Superior temporal gyrus (tissue), 1 donor: ENCODE data around the gene CPNE4.

Experiments
- DNase-seq: peaks from one replicate; pipeline ENCODE4 v3.0.0-alpha.2; 2016; ENCODE audit errors: extremely low spot score

CPNE4 gene

DNA sequence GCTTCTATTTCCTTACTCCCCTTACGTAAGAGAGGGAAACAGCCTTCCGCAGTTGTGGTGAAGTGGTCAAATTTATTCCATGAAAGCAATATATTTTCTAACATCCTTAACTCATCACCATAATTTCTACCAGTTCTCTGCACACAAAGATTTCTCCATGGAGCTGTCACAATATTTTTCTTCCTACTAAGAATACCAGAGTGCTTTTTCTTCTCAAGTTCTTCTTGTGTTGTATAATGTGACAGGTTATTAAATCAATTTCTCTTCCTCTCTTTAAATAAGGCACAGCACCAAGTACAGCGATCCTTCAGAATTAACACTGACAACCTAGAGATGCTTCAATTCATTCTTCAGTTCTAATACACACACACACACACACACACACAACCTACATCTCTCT lies 153.0 kb downstream of the CPNE4 start:
- DNase-seq, result no peak

DNA sequence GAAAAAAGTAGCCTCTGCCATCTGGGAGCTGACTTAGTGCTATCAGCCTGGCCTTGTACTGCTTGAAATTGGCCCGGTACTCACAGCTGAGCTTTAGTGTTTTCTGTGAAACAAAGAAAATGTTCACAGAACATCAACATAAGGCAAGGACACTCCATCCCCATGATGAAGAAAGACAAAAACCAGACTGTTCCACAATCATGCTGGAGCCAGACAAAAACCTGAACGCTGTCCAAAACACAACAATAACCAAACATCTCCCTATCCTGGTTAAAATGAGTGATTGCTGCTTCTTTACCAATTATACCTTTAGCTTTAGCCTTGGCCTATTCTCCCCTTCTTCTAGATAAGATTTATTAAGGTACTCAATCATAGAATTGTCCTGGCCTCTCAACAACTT lies 153.9 kb downstream of the CPNE4 start:
- DNase-seq, result no peak

GRCh38 chr3:131868203-131868602 lies 166.6 kb downstream of the CPNE4 start:
- no peak for DNase-seq

DNA sequence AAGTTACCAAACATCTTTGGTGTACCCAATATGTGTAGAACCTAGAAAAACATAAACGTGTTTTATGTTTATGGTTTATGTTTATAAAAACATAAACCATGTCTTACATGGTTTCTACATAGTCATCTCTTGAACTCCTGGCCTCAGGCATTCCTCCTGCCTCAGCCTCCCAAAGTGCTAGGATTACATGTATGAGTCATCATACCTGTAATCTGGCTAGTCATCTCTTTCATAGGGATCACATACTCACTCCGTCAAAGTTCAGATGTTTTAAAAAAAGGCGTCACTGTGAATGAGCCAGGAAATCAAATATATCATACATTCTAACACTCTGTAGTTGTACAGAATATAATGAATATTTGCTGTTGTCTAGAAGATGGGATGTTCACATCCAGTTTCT lies 178.6 kb downstream of the CPNE4 start:
- no peak for DNase-seq

- no peak for DNase-seq
Observed at GRCh38 chr3:131850223-131850622, 184.6 kb downstream of the CPNE4 start.

- peak; percentile 55 for DNase-seq
Observed at GRCh38 chr3:131849616-131850015, 185.2 kb downstream of the CPNE4 start.

DNA sequence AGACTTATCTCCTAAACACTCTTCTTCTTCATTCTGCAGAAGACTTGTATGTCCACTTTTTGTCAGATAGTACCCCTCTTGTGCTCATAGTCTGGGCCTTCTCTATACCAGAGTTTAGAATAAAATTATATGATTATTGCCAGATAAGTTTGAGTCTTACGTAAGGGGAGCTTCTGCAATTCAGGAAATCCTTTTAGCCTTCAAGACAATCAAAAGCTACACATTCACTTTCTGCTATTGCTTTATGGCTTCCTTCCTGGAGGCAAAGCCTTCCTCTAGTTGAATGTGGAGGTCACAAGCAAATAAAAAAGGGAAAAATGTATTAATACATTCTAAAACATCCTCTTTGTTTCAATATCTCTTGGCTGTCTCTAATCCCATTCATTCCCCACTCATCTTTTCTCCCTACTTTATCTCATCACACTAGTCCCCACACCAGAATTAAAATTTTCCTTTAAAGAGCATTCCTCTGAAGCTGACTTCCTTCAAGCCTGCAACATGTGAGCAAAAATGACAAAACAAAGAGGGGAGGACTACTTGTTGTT lies 186.8 kb downstream of the CPNE4 start:
- no peak for DNase-seq

DNA sequence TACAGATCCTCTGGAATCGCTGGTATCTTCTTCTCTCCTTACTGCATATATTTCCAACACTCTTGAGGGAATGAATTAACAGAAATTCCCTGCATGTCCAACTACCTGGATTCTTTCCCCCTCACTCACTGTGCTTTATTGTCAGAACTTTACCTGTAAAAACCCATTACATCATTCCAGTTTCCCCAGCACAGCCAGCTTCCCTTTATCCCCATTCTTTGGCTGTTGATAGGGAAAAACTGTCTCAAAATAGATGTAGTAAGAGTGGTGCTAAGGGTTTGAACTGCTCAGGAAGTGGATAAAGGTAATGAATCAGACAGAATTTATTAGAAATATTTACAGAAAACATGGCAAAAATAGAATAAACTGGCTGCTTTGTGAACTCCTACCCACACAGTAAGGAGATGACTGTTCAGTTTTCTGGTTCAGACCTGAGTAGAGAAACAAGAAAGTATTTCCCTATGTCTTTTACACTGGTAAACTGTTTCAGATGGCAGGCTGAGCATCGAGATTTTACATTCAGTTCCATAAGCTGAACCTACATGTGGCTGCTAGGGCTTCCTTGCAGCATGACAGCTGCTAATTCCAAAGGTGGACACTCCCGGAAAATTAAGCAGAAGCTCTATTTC lies 188.4 kb downstream of the CPNE4 start:
- peak; percentile 24 for DNase-seq

DNA sequence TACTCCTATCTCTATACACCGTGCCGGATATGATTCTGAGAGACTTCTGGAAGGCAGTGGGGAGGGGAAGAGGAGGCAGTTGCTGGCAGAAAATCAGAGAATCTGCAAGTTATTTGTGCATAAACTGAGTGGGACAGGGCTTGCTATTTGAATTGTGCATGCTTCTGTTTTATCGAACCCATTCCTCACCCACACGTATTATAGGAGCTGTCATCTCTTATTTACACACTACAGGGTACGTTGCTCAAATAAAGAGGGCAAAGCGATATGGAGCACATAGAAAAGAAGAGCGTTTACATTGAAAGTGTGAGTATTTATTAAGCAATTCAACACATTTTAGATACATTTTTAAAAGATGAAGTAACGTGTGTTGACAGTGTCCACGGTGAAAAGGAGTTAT lies 191.6 kb downstream of the CPNE4 start:
- DNase-seq, result no peak

- no peak for DNase-seq
Observed at GRCh38 chr3:131840156-131840797, 194.5 kb downstream of the CPNE4 start.

- no peak for DNase-seq
Observed at GRCh38 chr3:131835906-131836305, 198.9 kb downstream of the CPNE4 start.

DNA sequence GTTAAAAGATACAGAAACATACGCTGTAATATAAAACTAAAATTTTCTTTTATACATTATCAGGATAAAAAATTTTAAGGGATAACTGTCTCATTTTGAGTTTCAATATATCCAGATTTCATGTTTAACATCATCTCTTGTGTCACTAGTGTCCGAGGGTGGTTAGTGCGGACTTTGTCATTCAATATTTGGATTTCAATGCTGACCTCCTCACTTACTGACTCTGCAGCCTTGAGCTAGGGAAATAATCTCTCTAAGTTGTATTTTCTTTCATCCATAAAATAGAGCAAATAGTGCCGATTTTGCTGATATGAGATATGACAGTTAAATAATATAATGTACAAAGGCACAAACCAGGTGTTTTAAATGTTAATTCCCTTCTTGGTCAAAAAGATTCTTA lies 203.2 kb downstream of the CPNE4 start:
- DNase-seq, result no peak

DNA sequence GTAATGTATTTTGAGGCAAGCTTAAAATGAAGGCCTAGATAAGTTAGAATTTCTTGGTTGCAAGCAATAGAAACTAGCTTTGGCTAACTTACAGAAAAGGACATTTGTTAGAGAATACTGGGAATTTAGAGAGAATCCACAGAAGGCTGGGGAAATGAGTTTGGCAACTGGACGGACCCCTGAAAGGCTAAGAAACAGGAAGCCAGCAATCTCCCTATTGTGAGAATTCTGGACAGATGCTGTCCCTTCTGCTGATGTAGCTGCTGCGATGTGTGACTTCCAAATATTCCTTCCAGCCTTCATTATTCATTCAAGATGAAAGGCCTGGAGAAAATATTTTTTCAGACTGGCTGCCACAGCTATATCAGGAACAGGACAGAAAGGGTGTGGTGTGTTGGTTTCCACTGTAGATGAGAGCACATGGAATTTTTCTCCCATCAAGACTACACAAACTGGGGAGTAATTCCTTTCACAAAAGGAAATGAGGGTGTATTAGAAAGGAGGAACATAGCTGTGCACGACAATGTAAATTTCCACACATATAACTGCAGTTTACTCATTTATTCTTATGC lies 213.5 kb downstream of the CPNE4 start:
- no peak for DNase-seq

DNA sequence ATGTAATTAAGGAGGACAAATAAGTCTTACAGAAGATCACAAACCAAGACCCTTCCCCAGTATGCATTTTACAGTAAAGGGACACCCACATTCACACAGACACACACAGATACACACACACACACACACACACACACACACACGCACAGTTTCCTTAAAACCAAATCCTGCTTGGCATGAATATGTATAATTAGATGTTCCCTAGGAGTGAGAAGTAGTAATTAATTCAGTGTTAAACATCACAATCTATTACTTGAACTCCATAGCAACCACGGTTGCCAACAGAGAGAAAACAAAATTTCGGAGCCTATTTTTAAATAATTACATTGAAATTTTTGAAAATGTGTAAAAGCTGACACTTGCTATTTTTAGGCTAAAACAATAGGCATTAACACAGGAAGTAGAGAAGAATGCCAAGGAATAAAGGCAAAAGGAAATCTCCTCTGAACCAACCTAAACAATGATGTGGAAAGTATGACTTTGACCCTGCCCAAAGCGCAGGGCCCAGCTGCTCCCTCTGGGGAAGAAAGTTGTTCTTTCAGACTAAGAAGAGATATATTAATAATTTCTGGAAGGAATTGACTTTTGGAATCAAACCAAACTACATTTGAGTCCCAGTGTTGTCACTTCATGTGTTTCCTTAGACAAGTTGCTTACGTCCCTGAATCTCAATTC lies 215.3 kb downstream of the CPNE4 start:
- DNase-seq, result peak; percentile 55

- no peak for DNase-seq
Observed at GRCh38 chr3:131812433-131812832, 222.4 kb downstream of the CPNE4 start.

DNA sequence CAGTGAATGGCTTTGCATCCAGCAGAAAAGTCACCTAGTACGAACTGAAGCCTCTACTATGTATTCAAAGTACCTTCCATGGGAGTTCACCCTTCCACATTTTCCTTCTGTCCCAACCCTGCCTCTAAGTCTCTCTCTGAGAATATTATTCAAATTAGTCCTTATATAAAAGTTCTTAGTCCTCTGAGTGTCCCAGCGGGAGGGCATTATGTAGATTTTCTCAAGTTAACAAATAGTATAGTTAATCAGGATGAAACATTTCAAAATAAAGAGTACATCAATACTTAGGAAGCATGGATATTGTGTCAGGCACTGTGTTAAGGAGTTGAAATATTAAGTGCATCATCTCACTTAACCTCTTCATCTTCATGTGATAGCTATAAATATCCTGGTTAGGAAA lies 223.3 kb downstream of the CPNE4 start:
- DNase-seq, result no peak

DNA sequence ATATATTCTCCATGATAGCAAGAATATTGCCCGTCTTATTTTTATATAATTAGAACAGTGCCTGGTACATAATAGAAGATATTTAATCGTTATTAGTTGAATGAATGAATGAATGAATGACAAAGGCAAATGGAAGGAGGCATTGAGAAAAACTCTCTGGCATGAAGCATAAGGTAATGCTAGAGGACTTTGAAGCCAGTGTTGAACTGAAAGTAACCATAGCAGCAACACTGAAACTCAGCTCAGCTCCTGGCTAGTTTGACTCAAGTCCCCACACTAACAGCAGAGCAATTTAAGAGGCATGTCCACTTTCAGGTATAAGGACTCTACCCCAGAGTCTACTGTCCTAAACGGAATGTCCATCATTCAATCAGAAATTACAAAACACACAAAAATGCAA lies 227.0 kb downstream of the CPNE4 start:
- no peak for DNase-seq

GRCh38 chr3:131806736-131807135 lies 228.1 kb downstream of the CPNE4 start:
- DNase-seq, result no peak

DNA sequence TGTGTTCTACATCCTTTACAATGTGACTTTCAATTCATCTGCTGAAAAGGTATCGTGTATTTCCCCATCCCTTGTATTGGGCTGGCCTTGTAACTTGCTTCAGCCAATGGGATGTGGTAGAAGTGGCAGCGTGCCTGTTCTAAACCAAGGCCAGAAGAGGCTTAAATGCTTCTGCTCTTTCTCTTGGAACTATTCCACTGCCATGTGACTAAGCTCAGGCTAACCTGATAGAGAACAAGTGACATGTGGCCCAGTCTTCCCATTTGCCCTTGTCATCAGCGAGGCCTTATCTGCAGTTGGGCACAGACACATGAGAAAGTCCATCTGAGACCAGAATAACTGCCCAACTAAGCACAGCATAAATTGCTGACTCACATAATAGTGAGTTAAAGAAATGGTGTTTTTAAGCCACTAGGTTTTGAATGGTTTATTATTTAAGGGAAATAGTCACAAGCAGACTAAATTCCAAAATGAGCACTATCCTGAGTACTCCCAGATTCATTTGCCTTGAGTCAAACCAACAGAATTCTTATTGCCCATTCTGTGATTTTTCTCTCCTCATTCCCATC lies 230.2 kb downstream of the CPNE4 start:
- DNase-seq, result no peak

- DNase-seq, result no peak
Observed at GRCh38 chr3:131803113-131803512, 231.7 kb downstream of the CPNE4 start.

DNA sequence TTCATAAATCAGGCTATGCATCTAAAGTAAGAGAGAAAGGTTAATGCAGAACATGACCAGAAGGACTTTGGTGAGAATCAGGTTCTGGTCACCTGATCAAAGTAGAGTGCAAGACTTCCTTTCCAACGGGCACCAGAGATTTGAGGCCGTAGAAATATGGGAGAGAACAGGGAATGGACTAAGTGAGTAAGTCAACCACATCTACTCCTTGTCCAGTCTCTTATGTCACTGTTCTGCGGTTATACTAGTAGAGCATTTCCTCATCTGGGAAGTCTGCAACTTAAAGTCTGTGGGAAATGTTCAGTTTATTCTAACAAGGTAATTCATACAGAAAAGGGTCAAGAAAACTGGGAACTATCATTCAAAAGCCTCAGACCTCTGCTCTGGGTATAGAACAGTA lies 232.8 kb downstream of the CPNE4 start:
- DNase-seq, result no peak

DNA sequence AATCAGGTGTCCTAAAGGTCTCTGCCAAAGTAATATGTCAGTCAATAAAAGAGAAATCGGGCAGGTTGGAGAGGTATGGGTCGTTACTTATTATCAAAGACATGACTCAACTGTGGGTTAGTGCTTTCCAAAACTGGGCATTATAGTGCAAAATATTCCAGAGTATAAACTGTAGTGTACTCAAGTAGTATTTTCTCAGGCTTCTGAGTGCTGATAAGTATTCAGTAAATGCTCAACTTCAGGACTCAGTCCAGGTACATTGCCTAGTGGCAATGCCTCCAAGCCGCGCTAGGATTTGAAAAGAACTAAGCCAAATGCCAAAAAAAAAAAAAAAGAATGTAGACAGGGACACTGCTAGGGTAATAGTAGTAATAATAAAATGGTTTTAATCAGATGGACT lies 233.2 kb downstream of the CPNE4 start:
- no peak for DNase-seq
